ENCODE measurements around the gene LTBP1.

GRCh38 chr2:33121925-33122324 is 175.2 kb downstream of the LTBP1 start:
- TF ChIP-seq, protein P1, sequence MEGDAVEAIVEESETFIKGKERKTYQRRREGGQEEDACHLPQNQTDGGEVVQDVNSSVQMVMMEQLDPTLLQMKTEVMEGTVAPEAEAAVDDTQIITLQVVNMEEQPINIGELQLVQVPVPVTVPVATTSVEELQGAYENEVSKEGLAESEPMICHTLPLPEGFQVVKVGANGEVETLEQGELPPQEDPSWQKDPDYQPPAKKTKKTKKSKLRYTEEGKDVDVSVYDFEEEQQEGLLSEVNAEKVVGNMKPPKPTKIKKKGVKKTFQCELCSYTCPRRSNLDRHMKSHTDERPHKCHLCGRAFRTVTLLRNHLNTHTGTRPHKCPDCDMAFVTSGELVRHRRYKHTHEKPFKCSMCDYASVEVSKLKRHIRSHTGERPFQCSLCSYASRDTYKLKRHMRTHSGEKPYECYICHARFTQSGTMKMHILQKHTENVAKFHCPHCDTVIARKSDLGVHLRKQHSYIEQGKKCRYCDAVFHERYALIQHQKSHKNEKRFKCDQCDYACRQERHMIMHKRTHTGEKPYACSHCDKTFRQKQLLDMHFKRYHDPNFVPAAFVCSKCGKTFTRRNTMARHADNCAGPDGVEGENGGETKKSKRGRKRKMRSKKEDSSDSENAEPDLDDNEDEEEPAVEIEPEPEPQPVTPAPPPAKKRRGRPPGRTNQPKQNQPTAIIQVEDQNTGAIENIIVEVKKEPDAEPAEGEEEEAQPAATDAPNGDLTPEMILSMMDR (IDR thresholded peaks at IDR 0.05; ENCODE audit: insufficient read depth, low read depth, low read length) = no peak
- no peak for TF ChIP-seq EZH2 (IDR thresholded peaks at IDR 0.05; ENCODE audit: insufficient read depth, low read length)

All from astrocyte (in vitro differentiated cells and primary cell).